ENCODE measurements around the gene PLEKHM2. TPM values are rescaled to one million over a fixed set of nuclear protein-coding genes. Genes with fewer than 3 reads are reported as not detected.

The PLEKHM2 gene
- total RNA-seq, 2 donors from 2014 or later = 32.7 to 37.2 TPM

DNA sequence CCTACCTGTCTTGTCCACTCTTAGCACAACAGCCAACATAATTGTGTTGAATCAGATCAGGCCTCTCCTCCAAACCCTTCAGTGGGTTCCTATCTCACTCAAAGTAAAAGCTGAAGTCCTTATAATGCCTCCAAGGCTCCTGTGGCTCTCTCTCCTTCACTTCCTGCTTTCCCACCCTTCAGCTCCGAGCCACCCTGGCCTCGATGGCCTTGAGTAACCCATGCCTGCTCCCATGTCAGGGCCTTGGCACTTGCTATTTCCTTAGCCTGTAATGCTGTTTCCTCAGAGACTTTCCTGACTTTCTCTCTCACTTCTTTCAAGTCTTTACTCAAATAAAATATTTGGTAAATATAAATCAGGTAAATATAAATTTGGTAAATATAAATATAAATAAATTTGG lies 8.1 kb upstream of the PLEKHM2 start:
- intact Hi-C loops (cut with DNase I) = no loop called here
- no peaks in the 10 kb centered on the region for H3K9me3 ChIP-seq
- TF ChIP-seq, protein P1, sequence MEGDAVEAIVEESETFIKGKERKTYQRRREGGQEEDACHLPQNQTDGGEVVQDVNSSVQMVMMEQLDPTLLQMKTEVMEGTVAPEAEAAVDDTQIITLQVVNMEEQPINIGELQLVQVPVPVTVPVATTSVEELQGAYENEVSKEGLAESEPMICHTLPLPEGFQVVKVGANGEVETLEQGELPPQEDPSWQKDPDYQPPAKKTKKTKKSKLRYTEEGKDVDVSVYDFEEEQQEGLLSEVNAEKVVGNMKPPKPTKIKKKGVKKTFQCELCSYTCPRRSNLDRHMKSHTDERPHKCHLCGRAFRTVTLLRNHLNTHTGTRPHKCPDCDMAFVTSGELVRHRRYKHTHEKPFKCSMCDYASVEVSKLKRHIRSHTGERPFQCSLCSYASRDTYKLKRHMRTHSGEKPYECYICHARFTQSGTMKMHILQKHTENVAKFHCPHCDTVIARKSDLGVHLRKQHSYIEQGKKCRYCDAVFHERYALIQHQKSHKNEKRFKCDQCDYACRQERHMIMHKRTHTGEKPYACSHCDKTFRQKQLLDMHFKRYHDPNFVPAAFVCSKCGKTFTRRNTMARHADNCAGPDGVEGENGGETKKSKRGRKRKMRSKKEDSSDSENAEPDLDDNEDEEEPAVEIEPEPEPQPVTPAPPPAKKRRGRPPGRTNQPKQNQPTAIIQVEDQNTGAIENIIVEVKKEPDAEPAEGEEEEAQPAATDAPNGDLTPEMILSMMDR (IDR thresholded peaks at IDR 0.05) = no peak
- no peak for DNase-seq
- no peaks in the 10 kb centered on the region for H3K27me3 ChIP-seq
- no peak overlapping the region for H3K9ac ChIP-seq (ENCODE audit: low read depth in 2 of 2, low read length in 2 of 2)
- no peak overlapping the region for H3K27ac ChIP-seq
- H3K36me3 ChIP-seq = no peaks in the 10 kb centered on the region
- H3K4me1 ChIP-seq = no peaks in the 10 kb centered on the region
- no peak overlapping the region for H3K4me3 ChIP-seq

DNA sequence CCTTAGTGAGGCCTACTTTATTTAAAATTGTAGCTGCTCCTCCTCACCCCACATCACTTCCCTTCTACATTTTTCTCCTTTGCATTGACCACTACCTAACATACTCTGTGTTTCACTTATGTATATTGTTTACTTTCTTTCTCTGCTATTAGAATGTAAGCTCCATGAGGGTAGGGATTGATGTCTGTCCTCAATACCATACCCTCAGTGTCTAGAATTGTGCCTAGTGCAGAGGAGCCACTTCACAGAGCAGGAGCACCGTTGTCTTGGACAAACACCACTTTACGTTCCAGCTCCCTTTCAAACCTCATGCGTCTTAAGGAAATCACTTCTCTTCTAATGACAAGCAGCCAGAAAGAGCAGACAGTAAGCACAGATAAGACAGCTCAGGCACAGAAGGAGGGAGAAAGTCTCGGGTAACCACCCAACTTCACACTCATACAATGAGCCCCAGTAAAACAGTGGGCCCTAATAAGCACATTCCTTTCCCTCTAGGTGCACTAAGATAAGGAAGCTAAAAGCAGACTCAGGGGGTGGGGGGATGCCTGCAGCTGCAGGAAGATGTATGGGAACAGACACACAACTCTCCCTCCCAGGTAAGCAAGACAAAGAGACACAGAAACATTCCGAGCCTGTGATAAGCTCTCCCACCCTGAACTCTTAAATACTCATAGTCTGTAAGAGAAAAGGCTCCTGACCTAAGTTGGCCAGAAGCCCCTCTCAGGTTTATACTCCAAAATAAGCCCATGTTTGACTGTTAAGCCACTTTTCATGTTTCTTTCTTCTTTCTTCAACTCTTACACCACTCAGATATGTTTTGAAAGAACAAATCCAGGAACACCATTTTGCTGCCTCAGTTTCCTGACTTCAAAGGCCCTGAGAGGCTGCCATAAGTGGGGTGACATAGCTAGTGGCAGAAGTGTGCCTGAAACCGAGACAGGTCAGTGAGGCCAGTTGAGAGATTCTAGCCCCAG lies 7.1 kb upstream of the PLEKHM2 start:
- DNase-seq = no peak
- Histone ChIP-seq H3K4me1 (peaks cover 3% of the 10 kb centered on the region), H3K4me3 (no peak overlapping the region), H3K9ac (ENCODE audit: low read depth in 2 of 2, low read length in 2 of 2) (no peak overlapping the region), H3K9me3 (no peaks in the 10 kb centered on the region), H3K27ac (no peak overlapping the region), H3K27me3 (no peaks in the 10 kb centered on the region), H3K36me3 (no peaks in the 10 kb centered on the region)
- intact Hi-C loops (cut with DNase I) = no loop called here
- TF ChIP-seq, protein P1 (IDR thresholded peaks at IDR 0.05) = no peak

DNA sequence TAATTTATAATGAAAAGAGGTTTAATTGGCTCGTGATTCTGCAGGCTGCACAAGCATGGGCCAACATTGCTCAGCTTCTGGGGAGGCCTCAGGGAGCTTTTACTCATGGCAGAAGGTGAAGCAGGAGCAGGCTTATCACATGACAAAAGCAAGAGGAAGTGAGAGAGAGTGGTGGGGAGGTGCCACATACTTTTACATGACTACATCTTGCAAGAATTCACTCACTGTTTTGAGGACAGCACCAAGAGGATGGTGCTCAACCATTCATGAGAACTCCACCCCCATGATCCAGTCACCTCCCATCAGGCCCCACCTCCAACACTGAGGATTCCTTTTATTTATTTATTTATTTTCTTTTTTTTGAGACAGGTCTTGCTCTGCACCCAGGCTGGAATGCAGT lies 5.5 kb upstream of the PLEKHM2 start:
- TF ChIP-seq, protein P1 (IDR thresholded peaks at IDR 0.05) = no peak
- no peaks in the 10 kb centered on the region for H3K36me3 ChIP-seq

DNA sequence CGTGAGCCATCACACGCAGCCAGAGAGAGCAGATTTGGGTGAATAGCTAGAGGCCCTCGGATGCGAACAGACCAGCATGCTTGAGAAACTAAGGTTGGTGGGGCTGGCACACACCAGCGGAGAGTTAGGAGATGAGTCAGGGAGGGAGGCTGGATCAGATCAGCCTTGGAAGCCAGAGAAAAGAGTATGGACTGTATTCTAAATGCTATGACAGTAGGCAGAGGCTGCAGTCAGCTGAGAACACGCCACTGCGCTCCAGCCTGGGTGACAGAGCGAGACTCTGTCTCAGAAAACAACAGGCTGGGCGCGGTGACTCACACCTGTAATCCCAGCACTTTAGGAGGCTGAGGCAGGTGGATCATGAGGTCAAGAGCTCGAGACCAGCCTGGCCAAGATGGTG lies 4.0 kb upstream of the PLEKHM2 start:
- H3K4me1 ChIP-seq = peaks cover 3% of the 10 kb centered on the region
- intact Hi-C loops (cut with DNase I) = no loop called here
- no peak for DNase-seq
- no peak overlapping the region for H3K9ac ChIP-seq (ENCODE audit: low read depth in 2 of 2, low read length in 2 of 2)
- TF ChIP-seq, protein P1 (IDR thresholded peaks at IDR 0.05) = no peak
- H3K27ac ChIP-seq = no peak overlapping the region
- H3K4me3 ChIP-seq = no peak overlapping the region
- no peaks in the 10 kb centered on the region for H3K36me3 ChIP-seq
- H3K27me3 ChIP-seq = no peaks in the 10 kb centered on the region
- H3K9me3 ChIP-seq = no peaks in the 10 kb centered on the region

More for the DNA sequence above, 5.5 kb upstream of the PLEKHM2 start:
- H3K9me3 ChIP-seq = no peaks in the 10 kb centered on the region
- H3K27ac ChIP-seq = no peak overlapping the region
- no peak overlapping the region for H3K9ac ChIP-seq (ENCODE audit: low read depth in 2 of 2, low read length in 2 of 2)
- DNase-seq = no peak
- no peak overlapping the region for H3K4me3 ChIP-seq
- intact Hi-C loops (cut with DNase I) = no loop called here
- H3K4me1 ChIP-seq = peaks cover 3% of the 10 kb centered on the region
- no peaks in the 10 kb centered on the region for H3K27me3 ChIP-seq

DNA sequence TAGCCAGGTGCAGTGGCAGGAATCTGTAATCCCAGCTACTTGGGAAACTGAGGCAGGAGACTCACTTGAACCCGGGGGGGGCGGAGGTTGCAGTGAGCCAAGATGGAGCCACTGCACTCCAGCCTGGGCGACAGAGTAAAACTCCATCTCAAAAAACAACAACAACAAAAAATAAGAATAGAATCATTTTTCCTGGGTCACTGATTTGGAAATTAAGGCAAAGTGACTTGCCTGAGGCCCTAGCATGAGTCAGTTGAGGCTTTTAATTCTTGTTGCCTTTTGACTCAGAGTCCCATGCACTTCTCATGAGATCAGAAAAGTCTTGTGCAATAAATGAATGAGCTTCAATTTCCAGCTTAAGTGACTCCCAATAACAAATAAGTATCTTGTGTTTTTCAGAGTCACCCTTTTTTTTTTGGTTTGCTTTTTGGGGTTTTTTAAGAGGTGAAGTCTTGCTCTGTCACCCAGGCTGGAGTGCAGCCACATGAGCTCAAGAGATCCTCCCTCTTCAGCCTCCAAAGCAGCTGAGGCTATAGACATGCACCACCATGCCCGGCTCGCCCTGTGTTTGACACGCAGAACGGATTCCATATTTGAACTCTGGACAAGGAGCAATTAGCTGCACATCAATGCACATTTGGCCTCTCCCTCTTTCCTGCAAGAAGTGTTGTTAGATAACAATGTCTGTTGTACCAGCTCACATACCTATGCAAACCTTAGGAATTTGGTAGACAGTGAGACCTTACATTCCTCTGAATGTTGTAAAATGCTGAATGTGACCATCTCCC lies 3.4 kb upstream of the PLEKHM2 start:
- Histone ChIP-seq H3K4me1 (peaks cover 3% of the 10 kb centered on the region), H3K27me3 (no peaks in the 10 kb centered on the region), H3K9me3 (no peaks in the 10 kb centered on the region), H3K4me3 (no peak overlapping the region), H3K9ac (ENCODE audit: low read depth in 2 of 2, low read length in 2 of 2) (no peak overlapping the region), H3K36me3 (no peaks in the 10 kb centered on the region), H3K27ac (peak overlapping the region; percentile 50)
- TF ChIP-seq, protein P1 (IDR thresholded peaks at IDR 0.05) = no peak
- no peak for DNase-seq
- intact Hi-C loops (cut with DNase I) = no loop called here

Measured in colonic mucosa (tissue), 4 donors.